DOHH2 (cell line): ENCODE results near the gene HMGXB3.

Experiments
- EZH2phosphoT487 ChIP-seq: fragments of 200-600 bp; sonication (generic); IDR thresholded peaks from 2 replicates; pipeline ENCODE4 v1.6.1; 2017; ENCODE audit warnings: borderline replicate concordance, mild to moderate bottlenecking, antibody characterized with exemption, low read length, moderate library complexity, mixed read lengths
- TF ChIP-seq, protein P1 (sequence below): fragments of 200-600 bp; sonication (generic); IDR thresholded peaks from one replicate; pipeline ENCODE4 v1.5.1; 2014; ENCODE audit warnings: antibody characterized with exemption, mild to moderate bottlenecking, low read depth, low read length; ENCODE audit not compliant: poor library complexity, severe bottlenecking

DNA sequence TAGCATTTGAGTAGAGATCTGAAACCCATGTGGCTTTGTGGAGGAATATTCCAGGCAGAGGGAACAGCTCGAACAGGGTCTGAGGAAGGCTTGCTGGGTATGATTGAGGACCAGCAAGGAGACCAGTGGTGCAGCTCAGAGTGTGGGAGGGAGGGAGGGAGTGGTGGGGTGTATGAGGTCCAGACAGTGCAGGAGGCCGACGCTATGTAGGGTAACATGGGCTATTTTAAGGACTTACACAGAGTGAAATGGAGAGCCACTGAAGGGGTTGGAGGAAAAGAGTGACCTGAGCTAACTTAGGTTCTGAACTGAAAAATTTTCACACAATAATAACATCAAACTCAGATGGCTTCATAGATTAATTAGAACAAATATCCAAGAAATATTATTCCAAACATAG is 41.9 kb downstream of the HMGXB3 start:
- TF ChIP-seq, protein P1, sequence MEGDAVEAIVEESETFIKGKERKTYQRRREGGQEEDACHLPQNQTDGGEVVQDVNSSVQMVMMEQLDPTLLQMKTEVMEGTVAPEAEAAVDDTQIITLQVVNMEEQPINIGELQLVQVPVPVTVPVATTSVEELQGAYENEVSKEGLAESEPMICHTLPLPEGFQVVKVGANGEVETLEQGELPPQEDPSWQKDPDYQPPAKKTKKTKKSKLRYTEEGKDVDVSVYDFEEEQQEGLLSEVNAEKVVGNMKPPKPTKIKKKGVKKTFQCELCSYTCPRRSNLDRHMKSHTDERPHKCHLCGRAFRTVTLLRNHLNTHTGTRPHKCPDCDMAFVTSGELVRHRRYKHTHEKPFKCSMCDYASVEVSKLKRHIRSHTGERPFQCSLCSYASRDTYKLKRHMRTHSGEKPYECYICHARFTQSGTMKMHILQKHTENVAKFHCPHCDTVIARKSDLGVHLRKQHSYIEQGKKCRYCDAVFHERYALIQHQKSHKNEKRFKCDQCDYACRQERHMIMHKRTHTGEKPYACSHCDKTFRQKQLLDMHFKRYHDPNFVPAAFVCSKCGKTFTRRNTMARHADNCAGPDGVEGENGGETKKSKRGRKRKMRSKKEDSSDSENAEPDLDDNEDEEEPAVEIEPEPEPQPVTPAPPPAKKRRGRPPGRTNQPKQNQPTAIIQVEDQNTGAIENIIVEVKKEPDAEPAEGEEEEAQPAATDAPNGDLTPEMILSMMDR = no peak
- TF ChIP-seq EZH2phosphoT487 = no peak
